Central memory CD8-positive, alpha-beta T cell (primary cell): ENCODE results near the gene SLF1.
"Not testable (repeated sequence)": the region's sequence is repeated elsewhere in the genome, so short reads cannot be mapped to it uniquely, and the experiment has no call there.

Experiments
- ATAC-seq: fragments of 150-1000 bp; cut with Tn5 transposase; replicated peaks from 2 replicates; pipeline ENCODE4 v1.10.0; 2022; ENCODE audit warnings: mild to moderate bottlenecking, moderate FRiP score, moderate number of reproducible peaks; ENCODE audit not compliant: poor library complexity, severe bottlenecking; ENCODE audit errors: extremely low read depth
- DNase-seq, 2 donors: peaks; one replicate each; pipeline ENCODE4 v3.0.0; 2021; ENCODE audit warnings: low spot score in 2 of 2
- H3K27ac Mint-ChIP-seq: one replicate; pipeline ENCODE4 v1.8.0; 2022; ENCODE audit warnings: low read depth, mild to moderate bottlenecking, moderate library complexity, mixed read lengths
- H3K27me3 Mint-ChIP-seq: one replicate; pipeline ENCODE4 v1.8.0; 2022; ENCODE audit warnings: mixed read lengths
- H3K36me3 Mint-ChIP-seq: one replicate; pipeline ENCODE4 v1.8.0; 2022; ENCODE audit warnings: mild to moderate bottlenecking, moderate library complexity, mixed read lengths; ENCODE audit not compliant: insufficient read depth
- H3K4me1 Mint-ChIP-seq: one replicate; pipeline ENCODE4 v1.8.0; 2022; ENCODE audit warnings: mixed read lengths
- H3K4me3 Mint-ChIP-seq: one replicate; pipeline ENCODE4 v1.8.0; 2022; ENCODE audit warnings: mild to moderate bottlenecking, moderate library complexity, mixed read lengths
- H3K9me3 Mint-ChIP-seq: one replicate; pipeline ENCODE4 v1.8.0; 2022; ENCODE audit warnings: mixed read lengths

Gene SLF1

GRCh38 chr5:94618493-94619328 lies at the start of gene SLF1, which contains the start of gene KIAA0825:
SLF1 (plus strand) TSS chr5:94618669; CDS start chr5:94628811, 10,142 bp downstream.
KIAA0825 (minus strand) TSS chr5:94618604; CDS start chr5:94537126, 81,478 bp downstream.
- Mint-ChIP-seq H3K4me1 (peaks cover 45% of the 10 kb centered on the region), H3K27me3 (no peaks in the 10 kb centered on the region), H3K27ac (peak within 1 kb of the TSS; percentile 95), H3K9me3 (no peaks in the 10 kb centered on the region), H3K36me3 (peaks cover 7% of the 10 kb centered on the region), H3K4me3 (peak within 1 kb of the TSS; percentile 99)
- DNase-seq = peak; percentile 74 to 78
- peak; percentile 93 for ATAC-seq

- H3K36me3 Mint-ChIP-seq = peaks cover 3% of the 10 kb centered on the region
- DNase-seq = no peak
- no peak for ATAC-seq
- peaks cover 25% of the 10 kb centered on the region for H3K4me1 Mint-ChIP-seq
- H3K4me3 Mint-ChIP-seq = no peak overlapping the region
- no peaks in the 10 kb centered on the region for H3K27me3 Mint-ChIP-seq
- H3K9me3 Mint-ChIP-seq = no peaks in the 10 kb centered on the region
- no peak overlapping the region for H3K27ac Mint-ChIP-seq
Measured at GRCh38 chr5:94571415-94571814, 47.1 kb upstream of the SLF1 start.

- H3K27ac Mint-ChIP-seq = peak overlapping the region; percentile 30
Measured at GRCh38 chr5:94573349-94573748, 45.1 kb upstream of the SLF1 start.

GRCh38 chr5:94575196-94575595 lies 43.3 kb upstream of the SLF1 start:
- Mint-ChIP-seq H3K27me3 (no peaks in the 10 kb centered on the region), H3K4me3 (peak overlapping the region; percentile 57), H3K27ac (peak overlapping the region; percentile 81), H3K4me1 (peaks cover 51% of the 10 kb centered on the region), H3K9me3 (no peaks in the 10 kb centered on the region), H3K36me3 (peaks cover 5% of the 10 kb centered on the region)
- ATAC-seq = peak; percentile 45
- DNase-seq = no peak

More at GRCh38 chr5:94573349-94573748, 45.1 kb upstream of the SLF1 start:
- H3K9me3 Mint-ChIP-seq, H3K36me3 Mint-ChIP-seq, ATAC-seq, H3K4me3 Mint-ChIP-seq, H3K27me3 Mint-ChIP-seq, DNase-seq: not testable (repeated sequence)
- peaks cover 42% of the 10 kb centered on the region for H3K4me1 Mint-ChIP-seq

- H3K4me1 Mint-ChIP-seq = peaks cover 51% of the 10 kb centered on the region
- H3K36me3 Mint-ChIP-seq = peaks cover 6% of the 10 kb centered on the region
- ATAC-seq = peak; percentile 76
- peak overlapping the region; percentile 55 for H3K4me3 Mint-ChIP-seq
- DNase-seq = no peak
- H3K27ac Mint-ChIP-seq = no peak overlapping the region
- no peaks in the 10 kb centered on the region for H3K9me3 Mint-ChIP-seq
- no peaks in the 10 kb centered on the region for H3K27me3 Mint-ChIP-seq
Measured at GRCh38 chr5:94577466-94578245, 40.8 kb upstream of the SLF1 start.

GRCh38 chr5:94595281-94595840 lies 23.1 kb upstream of the SLF1 start:
- peaks cover 7% of the 10 kb centered on the region for H3K4me1 Mint-ChIP-seq
- no peak overlapping the region for H3K4me3 Mint-ChIP-seq
- DNase-seq = no peak
- ATAC-seq = no peak
- no peak overlapping the region for H3K27ac Mint-ChIP-seq
- H3K9me3 Mint-ChIP-seq = peaks cover 7% of the 10 kb centered on the region
- H3K36me3 Mint-ChIP-seq = no peaks in the 10 kb centered on the region
- H3K27me3 Mint-ChIP-seq = no peaks in the 10 kb centered on the region

GRCh38 chr5:94613583-94613982 lies 4.9 kb upstream of the SLF1 start:
- DNase-seq (no peak), ATAC-seq (no peak)
- peaks cover 2% of the 10 kb centered on the region for H3K36me3 Mint-ChIP-seq
- no peak overlapping the region for H3K27ac Mint-ChIP-seq
- H3K27me3 Mint-ChIP-seq = no peaks in the 10 kb centered on the region
- no peak overlapping the region for H3K4me3 Mint-ChIP-seq
- peaks cover 23% of the 10 kb centered on the region for H3K4me1 Mint-ChIP-seq
- H3K9me3 Mint-ChIP-seq = no peaks in the 10 kb centered on the region

GRCh38 chr5:94614156-94614805 lies 4.2 kb upstream of the SLF1 start:
- no peaks in the 10 kb centered on the region for H3K9me3 Mint-ChIP-seq
- H3K27ac Mint-ChIP-seq = no peak overlapping the region
- peaks cover 7% of the 10 kb centered on the region for H3K36me3 Mint-ChIP-seq
- H3K4me1 Mint-ChIP-seq = peaks cover 27% of the 10 kb centered on the region
- H3K4me3 Mint-ChIP-seq = no peak overlapping the region
- no peaks in the 10 kb centered on the region for H3K27me3 Mint-ChIP-seq
- DNase-seq (no peak), ATAC-seq (no peak)

GRCh38 chr5:94615862-94616261 lies 2.6 kb upstream of the SLF1 start:
- no peak for ATAC-seq
- Mint-ChIP-seq H3K27ac (no peak overlapping the region), H3K27me3 (no peaks in the 10 kb centered on the region), H3K9me3 (no peaks in the 10 kb centered on the region), H3K4me1 (peaks cover 33% of the 10 kb centered on the region), H3K4me3 (no peak overlapping the region), H3K36me3 (peaks cover 7% of the 10 kb centered on the region)
- DNase-seq = no peak

GRCh38 chr5:94618029-94618492 lies 408 bp upstream of the SLF1 start:
- ATAC-seq (peak; percentile 25), DNase-seq (no peak)
- Mint-ChIP-seq H3K36me3 (peaks cover 7% of the 10 kb centered on the region), H3K4me1 (peaks cover 40% of the 10 kb centered on the region), H3K9me3 (no peaks in the 10 kb centered on the region), H3K27me3 (no peaks in the 10 kb centered on the region), H3K4me3 (peak overlapping the region; percentile 99), H3K27ac (peak overlapping the region; percentile 95)

GRCh38 chr5:94620256-94620655 lies 1.8 kb downstream of the SLF1 start:
- ATAC-seq (no peak), DNase-seq (no peak)
- H3K4me1 Mint-ChIP-seq = peaks cover 50% of the 10 kb centered on the region
- H3K4me3 Mint-ChIP-seq = peak overlapping the region; percentile 99
- H3K9me3 Mint-ChIP-seq = no peaks in the 10 kb centered on the region
- H3K27me3 Mint-ChIP-seq = no peaks in the 10 kb centered on the region
- peak overlapping the region; percentile 95 for H3K27ac Mint-ChIP-seq
- H3K36me3 Mint-ChIP-seq = peaks cover 7% of the 10 kb centered on the region

- Mint-ChIP-seq H3K36me3 (peaks cover 7% of the 10 kb centered on the region), H3K27me3 (no peaks in the 10 kb centered on the region), H3K9me3 (no peaks in the 10 kb centered on the region), H3K4me1 (peaks cover 55% of the 10 kb centered on the region), H3K27ac (no peak overlapping the region), H3K4me3 (peak overlapping the region; percentile 40)
- ATAC-seq (no peak), DNase-seq (no peak)
Measured at GRCh38 chr5:94621763-94622162, 3.3 kb downstream of the SLF1 start.
